ENCODE measurements around the gene TRPV3. TPM values are rescaled to one million over a fixed set of nuclear protein-coding genes. Genes with fewer than 3 reads are reported as not detected.
"Not testable (repeated sequence)": the region's sequence is repeated elsewhere in the genome, so short reads cannot be mapped to it uniquely, and the experiment has no call there.

The TRPV3 gene
- total RNA-seq, 1 donor from 2014 or later, result 1.6 TPM

- no peak overlapping the region for H3K27ac Mint-ChIP-seq
- no peaks in the 10 kb centered on the region for H3K27me3 Mint-ChIP-seq
- TF ChIP-seq CTCF (IDR thresholded peaks at IDR 0.05; ENCODE audit: unreplicated experiment), result no peak
- no peak for DNase-seq (ENCODE audit: low spot score, unreplicated experiment)
- H3K4me1 Mint-ChIP-seq (ENCODE audit: low read depth), result no peaks in the 10 kb centered on the region
- H3K36me3 Mint-ChIP-seq (ENCODE audit: insufficient read depth), result peaks cover 21% of the 10 kb centered on the region
- H3K9me3 Mint-ChIP-seq (ENCODE audit: low read depth), result peaks cover 5% of the 10 kb centered on the region
- H3K4me3 Mint-ChIP-seq (ENCODE audit: low read depth), result no peak overlapping the region
Measured at GRCh38 chr17:3565143-3565542, 7.5 kb upstream of the TRPV3 start.

GRCh38 chr17:3564241-3564640, 6.6 kb upstream of the TRPV3 start:
- H3K27me3 Mint-ChIP-seq; H3K9me3 Mint-ChIP-seq (ENCODE audit: low read depth); H3K27ac Mint-ChIP-seq; H3K4me3 Mint-ChIP-seq (ENCODE audit: low read depth); DNase-seq (ENCODE audit: low spot score, unreplicated experiment); H3K4me1 Mint-ChIP-seq (ENCODE audit: low read depth): not testable (repeated sequence)
- H3K36me3 Mint-ChIP-seq (ENCODE audit: insufficient read depth), result peaks cover 17% of the 10 kb centered on the region

- peaks cover 2% of the 10 kb centered on the region for H3K27me3 Mint-ChIP-seq
- no peaks in the 10 kb centered on the region for H3K36me3 Mint-ChIP-seq (ENCODE audit: insufficient read depth)
- no peak for TF ChIP-seq CTCF (IDR thresholded peaks at IDR 0.05; ENCODE audit: unreplicated experiment)
- H3K4me3 Mint-ChIP-seq (ENCODE audit: low read depth), result no peak overlapping the region
- H3K4me1 Mint-ChIP-seq (ENCODE audit: low read depth), result no peaks in the 10 kb centered on the region
- H3K9me3 Mint-ChIP-seq (ENCODE audit: low read depth), result no peaks in the 10 kb centered on the region
- DNase-seq (ENCODE audit: low spot score, unreplicated experiment), result no peak
- H3K27ac Mint-ChIP-seq, result no peak overlapping the region
Measured at GRCh38 chr17:3559270-3559645, 1.6 kb upstream of the TRPV3 start.

GRCh38 chr17:3558603-3559269, 1.1 kb upstream of the TRPV3 start:
- H3K27ac Mint-ChIP-seq, result peak overlapping the region; percentile 25
- no peak for DNase-seq (ENCODE audit: low spot score, unreplicated experiment)
- no peaks in the 10 kb centered on the region for H3K4me1 Mint-ChIP-seq (ENCODE audit: low read depth)
- no peaks in the 10 kb centered on the region for H3K9me3 Mint-ChIP-seq (ENCODE audit: low read depth)
- H3K4me3 Mint-ChIP-seq (ENCODE audit: low read depth), result no peak overlapping the region
- H3K27me3 Mint-ChIP-seq, result peaks cover 2% of the 10 kb centered on the region
- no peak for TF ChIP-seq CTCF (IDR thresholded peaks at IDR 0.05; ENCODE audit: unreplicated experiment)
- H3K36me3 Mint-ChIP-seq (ENCODE audit: insufficient read depth), result no peaks in the 10 kb centered on the region

- no peak for TF ChIP-seq CTCF (IDR thresholded peaks at IDR 0.05; ENCODE audit: unreplicated experiment)
- Mint-ChIP-seq H3K4me1 (ENCODE audit: low read depth) (no peaks in the 10 kb centered on the region), H3K9me3 (ENCODE audit: low read depth) (no peaks in the 10 kb centered on the region), H3K4me3 (ENCODE audit: low read depth) (no peak overlapping the region), H3K36me3 (ENCODE audit: insufficient read depth) (no peaks in the 10 kb centered on the region), H3K27ac (no peak overlapping the region), H3K27me3 (peaks cover 9% of the 10 kb centered on the region)
- no peak for DNase-seq (ENCODE audit: low spot score, unreplicated experiment)
Measured at GRCh38 chr17:3556916-3557767, 470 bp downstream of the TRPV3 start.

Measured in progenitor cell of endocrine pancreas (in vitro differentiated cells).